Lower leg skin (tissue), 3 donors: Measurements from ENCODE around the gene GLUL.

ENCODE experiments used
- POLR2A ChIP-seq, 2 donors: fragments of 450-650 bp; IDR thresholded peaks; one replicate each; pipeline ENCODE4 v1.6.1; 2016 to 2017; ENCODE audit warnings: antibody characterized with exemption in 2 of 2, mild to moderate bottlenecking in 1 of 2, moderate library complexity in 1 of 2
- TF ChIP-seq, protein P1 (sequence below), 3 donors: fragments of 450-650 bp; IDR thresholded peaks; one replicate each; pipeline ENCODE4 v1.5.1; 2016; ENCODE audit warnings: antibody characterized with exemption in 3 of 3, mild to moderate bottlenecking in 3 of 3, moderate library complexity in 2 of 3

DNA sequence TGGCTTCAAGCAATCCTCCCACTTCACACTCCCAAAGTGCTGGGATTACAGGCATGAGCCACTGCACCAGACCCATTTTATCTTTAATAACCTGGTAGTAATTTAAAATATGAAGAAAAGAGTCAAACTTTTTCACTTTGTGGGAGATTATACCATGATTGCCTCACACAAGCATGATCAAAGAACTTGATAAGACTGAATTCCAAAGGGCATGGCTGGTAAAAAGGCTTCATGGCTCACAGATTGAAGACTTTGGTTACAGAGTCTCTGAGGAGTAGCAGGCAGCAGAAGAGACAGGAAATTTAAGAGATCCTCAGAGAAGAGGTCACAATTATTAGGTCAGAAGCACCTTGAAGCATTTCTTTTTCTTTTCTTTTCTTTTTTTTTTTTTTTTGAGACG is 42.0 kb upstream of the GLUL start:
- TF ChIP-seq, protein P1, sequence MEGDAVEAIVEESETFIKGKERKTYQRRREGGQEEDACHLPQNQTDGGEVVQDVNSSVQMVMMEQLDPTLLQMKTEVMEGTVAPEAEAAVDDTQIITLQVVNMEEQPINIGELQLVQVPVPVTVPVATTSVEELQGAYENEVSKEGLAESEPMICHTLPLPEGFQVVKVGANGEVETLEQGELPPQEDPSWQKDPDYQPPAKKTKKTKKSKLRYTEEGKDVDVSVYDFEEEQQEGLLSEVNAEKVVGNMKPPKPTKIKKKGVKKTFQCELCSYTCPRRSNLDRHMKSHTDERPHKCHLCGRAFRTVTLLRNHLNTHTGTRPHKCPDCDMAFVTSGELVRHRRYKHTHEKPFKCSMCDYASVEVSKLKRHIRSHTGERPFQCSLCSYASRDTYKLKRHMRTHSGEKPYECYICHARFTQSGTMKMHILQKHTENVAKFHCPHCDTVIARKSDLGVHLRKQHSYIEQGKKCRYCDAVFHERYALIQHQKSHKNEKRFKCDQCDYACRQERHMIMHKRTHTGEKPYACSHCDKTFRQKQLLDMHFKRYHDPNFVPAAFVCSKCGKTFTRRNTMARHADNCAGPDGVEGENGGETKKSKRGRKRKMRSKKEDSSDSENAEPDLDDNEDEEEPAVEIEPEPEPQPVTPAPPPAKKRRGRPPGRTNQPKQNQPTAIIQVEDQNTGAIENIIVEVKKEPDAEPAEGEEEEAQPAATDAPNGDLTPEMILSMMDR (IDR thresholded peaks at IDR 0.05), result no peak
- no peak for TF ChIP-seq POLR2A (IDR thresholded peaks at IDR 0.05)
